ENCODE data around the gene TRIO.
A peak's percentile ranks its signal among the peaks of the same experiment; 100 is the strongest.

TRIO gene

DNA sequence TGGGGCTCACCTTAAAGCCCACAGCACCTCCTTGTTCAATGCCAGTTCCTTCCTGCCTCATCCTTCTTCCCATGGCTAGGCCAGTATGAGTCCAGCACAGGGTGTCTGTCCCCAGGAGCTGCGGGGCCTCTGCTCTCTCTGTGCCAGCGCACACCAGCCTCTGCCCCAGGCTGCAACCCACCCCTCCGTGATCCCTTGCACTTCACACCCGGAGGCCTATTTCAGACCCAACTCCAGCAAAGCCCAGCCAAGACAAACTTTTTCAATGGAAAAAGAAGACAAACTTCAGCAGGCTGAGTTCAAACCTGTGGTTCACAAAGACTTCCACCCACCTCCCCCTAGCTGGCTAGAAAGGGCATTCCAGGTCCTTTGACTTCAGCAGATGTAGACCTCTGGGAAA is 382.3 kb downstream of the TRIO start:
- TF ChIP-seq ARNTL (CRISPR knock-in tag; IDR thresholded peaks at IDR 0.05; ENCODE audit: borderline replicate concordance, low read depth) (no peak), CSDC2 (CRISPR knock-in tag; IDR thresholded peaks at IDR 0.05) (no peak), BACH2 (CRISPR knock-in tag; IDR thresholded peaks at IDR 0.05; ENCODE audit: borderline replicate concordance) (no peak), ZFP30 (CRISPR knock-in tag; IDR thresholded peaks at IDR 0.05) (no peak), ZC3H10 (CRISPR knock-in tag; IDR thresholded peaks at IDR 0.05) (no peak), ZNF70 (CRISPR knock-in tag; IDR thresholded peaks at IDR 0.05) (no peak)
- TF ChIP-seq, protein P1, sequence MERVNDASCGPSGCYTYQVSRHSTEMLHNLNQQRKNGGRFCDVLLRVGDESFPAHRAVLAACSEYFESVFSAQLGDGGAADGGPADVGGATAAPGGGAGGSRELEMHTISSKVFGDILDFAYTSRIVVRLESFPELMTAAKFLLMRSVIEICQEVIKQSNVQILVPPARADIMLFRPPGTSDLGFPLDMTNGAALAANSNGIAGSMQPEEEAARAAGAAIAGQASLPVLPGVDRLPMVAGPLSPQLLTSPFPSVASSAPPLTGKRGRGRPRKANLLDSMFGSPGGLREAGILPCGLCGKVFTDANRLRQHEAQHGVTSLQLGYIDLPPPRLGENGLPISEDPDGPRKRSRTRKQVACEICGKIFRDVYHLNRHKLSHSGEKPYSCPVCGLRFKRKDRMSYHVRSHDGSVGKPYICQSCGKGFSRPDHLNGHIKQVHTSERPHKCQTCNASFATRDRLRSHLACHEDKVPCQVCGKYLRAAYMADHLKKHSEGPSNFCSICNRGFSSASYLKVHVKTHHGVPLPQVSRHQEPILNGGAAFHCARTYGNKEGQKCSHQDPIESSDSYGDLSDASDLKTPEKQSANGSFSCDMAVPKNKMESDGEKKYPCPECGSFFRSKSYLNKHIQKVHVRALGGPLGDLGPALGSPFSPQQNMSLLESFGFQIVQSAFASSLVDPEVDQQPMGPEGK (CRISPR knock-in tag; IDR thresholded peaks at IDR 0.05; ENCODE audit: borderline replicate concordance): no peak
- no peak for ATAC-seq

DNA sequence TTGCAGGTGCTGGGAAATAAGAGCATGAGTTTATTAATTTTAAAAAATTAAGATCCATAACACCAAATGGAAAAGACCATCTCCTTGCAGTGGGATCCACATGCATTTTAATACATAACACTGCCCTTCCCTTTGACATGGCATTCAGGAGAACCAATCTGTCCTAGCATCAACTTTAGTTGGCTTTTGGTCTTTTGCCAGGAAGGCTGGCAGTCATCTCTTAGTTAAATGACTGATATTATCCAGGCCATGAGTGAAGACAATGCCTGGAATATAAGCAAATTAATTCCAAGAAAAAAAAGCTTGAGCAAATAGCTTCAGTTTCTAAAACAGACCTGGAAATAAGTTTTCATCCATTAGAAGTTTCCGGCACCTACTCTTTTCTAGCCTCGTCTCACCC is 383.4 kb downstream of the TRIO start:
- no peak; the same call in 2 of the 3 replicates for ATAC-seq

DNA sequence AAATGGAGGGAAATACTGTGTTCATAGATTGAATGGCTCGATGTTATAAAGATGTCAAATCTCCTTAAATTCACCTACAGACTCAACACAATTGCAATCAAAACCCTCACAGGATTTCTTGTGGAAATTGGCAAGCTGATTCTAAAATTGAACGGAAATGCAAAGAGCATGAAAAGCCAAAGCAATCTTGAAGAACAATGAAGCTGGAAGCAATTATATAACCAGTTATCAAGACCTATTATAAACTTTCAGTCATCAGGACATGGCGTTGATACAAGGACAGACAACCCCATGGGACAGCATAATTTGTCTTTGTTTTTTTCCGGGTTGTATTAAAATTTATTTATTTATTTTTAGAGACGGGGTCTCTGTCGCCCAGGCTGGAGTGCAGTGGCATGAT is 385.0 kb downstream of the TRIO start:
- TF ChIP-seq ARNTL (CRISPR knock-in tag; IDR thresholded peaks at IDR 0.05; ENCODE audit: borderline replicate concordance, low read depth) (no peak), TOX (CRISPR knock-in tag; IDR thresholded peaks at IDR 0.05; ENCODE audit: borderline replicate concordance) (no peak), SNAI2 (CRISPR knock-in tag; IDR thresholded peaks at IDR 0.05) (no peak), RARB (CRISPR knock-in tag; IDR thresholded peaks at IDR 0.05) (no peak), ZFP30 (CRISPR knock-in tag; IDR thresholded peaks at IDR 0.05) (no peak), GLIS3 (CRISPR knock-in tag; IDR thresholded peaks at IDR 0.05) (no peak), ZNF8 (CRISPR knock-in tag; IDR thresholded peaks at IDR 0.05) (no peak), ZNF70 (CRISPR knock-in tag; IDR thresholded peaks at IDR 0.05) (no peak), PPARA (CRISPR knock-in tag; IDR thresholded peaks at IDR 0.05; ENCODE audit: borderline replicate concordance) (no peak), OSR1 (CRISPR knock-in tag; IDR thresholded peaks at IDR 0.05) (no peak), CSDC2 (CRISPR knock-in tag; IDR thresholded peaks at IDR 0.05) (no peak), BACH2 (CRISPR knock-in tag; IDR thresholded peaks at IDR 0.05; ENCODE audit: borderline replicate concordance) (no peak), TCF4 (CRISPR knock-in tag; IDR thresholded peaks at IDR 0.05; ENCODE audit: borderline replicate concordance) (no peak), ZNF565 (CRISPR knock-in tag; conservative IDR thresholded peaks at IDR 0.05; ENCODE audit: low read depth) (no peak), ESRRG (CRISPR knock-in tag; IDR thresholded peaks at IDR 0.05) (no peak)
- TF ChIP-seq, protein P2, sequence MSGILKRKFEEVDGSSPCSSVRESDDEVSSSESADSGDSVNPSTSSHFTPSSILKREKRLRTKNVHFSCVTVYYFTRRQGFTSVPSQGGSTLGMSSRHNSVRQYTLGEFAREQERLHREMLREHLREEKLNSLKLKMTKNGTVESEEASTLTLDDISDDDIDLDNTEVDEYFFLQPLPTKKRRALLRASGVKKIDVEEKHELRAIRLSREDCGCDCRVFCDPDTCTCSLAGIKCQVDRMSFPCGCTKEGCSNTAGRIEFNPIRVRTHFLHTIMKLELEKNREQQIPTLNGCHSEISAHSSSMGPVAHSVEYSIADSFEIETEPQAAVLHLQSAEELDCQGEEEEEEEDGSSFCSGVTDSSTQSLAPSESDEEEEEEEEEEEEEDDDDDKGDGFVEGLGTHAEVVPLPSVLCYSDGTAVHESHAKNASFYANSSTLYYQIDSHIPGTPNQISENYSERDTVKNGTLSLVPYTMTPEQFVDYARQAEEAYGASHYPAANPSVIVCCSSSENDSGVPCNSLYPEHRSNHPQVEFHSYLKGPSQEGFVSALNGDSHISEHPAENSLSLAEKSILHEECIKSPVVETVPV (CRISPR knock-in tag; IDR thresholded peaks at IDR 0.05): no peak
- TF ChIP-seq, protein P1 (CRISPR knock-in tag; IDR thresholded peaks at IDR 0.05; ENCODE audit: borderline replicate concordance): no peak
- no peak for ATAC-seq

More for the DNA sequence above, 383.4 kb downstream of the TRIO start:
- TF ChIP-seq TCF4 (CRISPR knock-in tag; IDR thresholded peaks at IDR 0.05; ENCODE audit: borderline replicate concordance) (peak; percentile 75), ARNTL (CRISPR knock-in tag; IDR thresholded peaks at IDR 0.05; ENCODE audit: borderline replicate concordance, low read depth) (no peak), ISL1 (CRISPR knock-in tag; IDR thresholded peaks at IDR 0.05) (0 out of 2 replicates have a peak, but pooled peaks have one; percentile 43)
- TF ChIP-seq, protein P3, sequence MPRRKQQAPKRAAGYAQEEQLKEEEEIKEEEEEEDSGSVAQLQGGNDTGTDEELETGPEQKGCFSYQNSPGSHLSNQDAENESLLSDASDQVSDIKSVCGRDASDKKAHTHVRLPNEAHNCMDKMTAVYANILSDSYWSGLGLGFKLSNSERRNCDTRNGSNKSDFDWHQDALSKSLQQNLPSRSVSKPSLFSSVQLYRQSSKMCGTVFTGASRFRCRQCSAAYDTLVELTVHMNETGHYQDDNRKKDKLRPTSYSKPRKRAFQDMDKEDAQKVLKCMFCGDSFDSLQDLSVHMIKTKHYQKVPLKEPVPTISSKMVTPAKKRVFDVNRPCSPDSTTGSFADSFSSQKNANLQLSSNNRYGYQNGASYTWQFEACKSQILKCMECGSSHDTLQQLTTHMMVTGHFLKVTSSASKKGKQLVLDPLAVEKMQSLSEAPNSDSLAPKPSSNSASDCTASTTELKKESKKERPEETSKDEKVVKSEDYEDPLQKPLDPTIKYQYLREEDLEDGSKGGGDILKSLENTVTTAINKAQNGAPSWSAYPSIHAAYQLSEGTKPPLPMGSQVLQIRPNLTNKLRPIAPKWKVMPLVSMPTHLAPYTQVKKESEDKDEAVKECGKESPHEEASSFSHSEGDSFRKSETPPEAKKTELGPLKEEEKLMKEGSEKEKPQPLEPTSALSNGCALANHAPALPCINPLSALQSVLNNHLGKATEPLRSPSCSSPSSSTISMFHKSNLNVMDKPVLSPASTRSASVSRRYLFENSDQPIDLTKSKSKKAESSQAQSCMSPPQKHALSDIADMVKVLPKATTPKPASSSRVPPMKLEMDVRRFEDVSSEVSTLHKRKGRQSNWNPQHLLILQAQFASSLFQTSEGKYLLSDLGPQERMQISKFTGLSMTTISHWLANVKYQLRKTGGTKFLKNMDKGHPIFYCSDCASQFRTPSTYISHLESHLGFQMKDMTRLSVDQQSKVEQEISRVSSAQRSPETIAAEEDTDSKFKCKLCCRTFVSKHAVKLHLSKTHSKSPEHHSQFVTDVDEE (CRISPR knock-in tag; IDR thresholded peaks at IDR 0.05): 0 out of 2 replicates have a peak, but pooled peaks have one; percentile 65

DNA sequence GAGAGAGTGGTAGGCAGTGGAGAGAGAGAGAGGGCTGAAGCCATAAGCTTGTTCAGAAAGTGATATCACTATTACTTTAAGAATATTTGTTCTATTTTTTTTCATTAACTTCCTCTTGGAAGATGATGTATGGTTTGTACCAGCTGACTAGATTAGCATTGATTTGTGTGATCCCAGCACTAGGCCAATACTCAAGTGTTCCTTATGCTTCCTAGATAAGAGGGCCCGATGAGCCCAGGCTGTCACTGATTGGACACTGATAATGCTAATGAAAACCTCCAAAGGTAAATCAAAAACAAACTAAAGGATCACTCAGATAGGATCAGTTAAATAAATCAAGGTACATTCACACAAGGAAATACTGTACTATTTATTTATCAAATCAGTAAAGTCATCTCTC is 385.8 kb downstream of the TRIO start:
- no peak for TF ChIP-seq ESRRG (CRISPR knock-in tag; IDR thresholded peaks at IDR 0.05)
- no peak for TF ChIP-seq ISL1 (CRISPR knock-in tag; IDR thresholded peaks at IDR 0.05)
- TF ChIP-seq, protein P4, sequence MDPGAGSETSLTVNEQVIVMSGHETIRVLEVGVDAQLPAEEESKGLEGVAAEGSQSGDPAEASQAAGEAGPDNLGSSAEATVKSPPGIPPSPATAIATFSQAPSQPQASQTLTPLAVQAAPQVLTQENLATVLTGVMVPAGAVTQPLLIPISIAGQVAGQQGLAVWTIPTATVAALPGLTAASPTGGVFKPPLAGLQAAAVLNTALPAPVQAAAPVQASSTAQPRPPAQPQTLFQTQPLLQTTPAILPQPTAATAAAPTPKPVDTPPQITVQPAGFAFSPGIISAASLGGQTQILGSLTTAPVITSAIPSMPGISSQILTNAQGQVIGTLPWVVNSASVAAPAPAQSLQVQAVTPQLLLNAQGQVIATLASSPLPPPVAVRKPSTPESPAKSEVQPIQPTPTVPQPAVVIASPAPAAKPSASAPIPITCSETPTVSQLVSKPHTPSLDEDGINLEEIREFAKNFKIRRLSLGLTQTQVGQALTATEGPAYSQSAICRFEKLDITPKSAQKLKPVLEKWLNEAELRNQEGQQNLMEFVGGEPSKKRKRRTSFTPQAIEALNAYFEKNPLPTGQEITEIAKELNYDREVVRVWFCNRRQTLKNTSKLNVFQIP (CRISPR knock-in tag; IDR thresholded peaks at IDR 0.05; ENCODE audit: borderline replicate concordance, low read depth): no peak
- TF ChIP-seq TOX (CRISPR knock-in tag; IDR thresholded peaks at IDR 0.05; ENCODE audit: borderline replicate concordance): no peak
- TF ChIP-seq ZFP30 (CRISPR knock-in tag; IDR thresholded peaks at IDR 0.05): no peak
- no peak for TF ChIP-seq TCF4 (CRISPR knock-in tag; IDR thresholded peaks at IDR 0.05; ENCODE audit: borderline replicate concordance)
- TF ChIP-seq, protein P1 (CRISPR knock-in tag; IDR thresholded peaks at IDR 0.05; ENCODE audit: borderline replicate concordance): no peak
- no peak for TF ChIP-seq ZNF565 (CRISPR knock-in tag; conservative IDR thresholded peaks at IDR 0.05; ENCODE audit: low read depth)
- no peak for TF ChIP-seq ZNF8 (CRISPR knock-in tag; IDR thresholded peaks at IDR 0.05)
- ATAC-seq: no peak
